Measurements from ENCODE around the gene ZNF430. TPM values are rescaled to one million over a fixed set of nuclear protein-coding genes. Genes with fewer than 3 reads are reported as not detected.
"Not testable (repeated sequence)": the region's sequence is repeated elsewhere in the genome, so short reads cannot be mapped to it uniquely, and the experiment has no call there.

Gene ZNF430
- total RNA-seq (ENCODE audit: low replicate concordance): 5.6 and 9.9 TPM in 2 replicates

DNA sequence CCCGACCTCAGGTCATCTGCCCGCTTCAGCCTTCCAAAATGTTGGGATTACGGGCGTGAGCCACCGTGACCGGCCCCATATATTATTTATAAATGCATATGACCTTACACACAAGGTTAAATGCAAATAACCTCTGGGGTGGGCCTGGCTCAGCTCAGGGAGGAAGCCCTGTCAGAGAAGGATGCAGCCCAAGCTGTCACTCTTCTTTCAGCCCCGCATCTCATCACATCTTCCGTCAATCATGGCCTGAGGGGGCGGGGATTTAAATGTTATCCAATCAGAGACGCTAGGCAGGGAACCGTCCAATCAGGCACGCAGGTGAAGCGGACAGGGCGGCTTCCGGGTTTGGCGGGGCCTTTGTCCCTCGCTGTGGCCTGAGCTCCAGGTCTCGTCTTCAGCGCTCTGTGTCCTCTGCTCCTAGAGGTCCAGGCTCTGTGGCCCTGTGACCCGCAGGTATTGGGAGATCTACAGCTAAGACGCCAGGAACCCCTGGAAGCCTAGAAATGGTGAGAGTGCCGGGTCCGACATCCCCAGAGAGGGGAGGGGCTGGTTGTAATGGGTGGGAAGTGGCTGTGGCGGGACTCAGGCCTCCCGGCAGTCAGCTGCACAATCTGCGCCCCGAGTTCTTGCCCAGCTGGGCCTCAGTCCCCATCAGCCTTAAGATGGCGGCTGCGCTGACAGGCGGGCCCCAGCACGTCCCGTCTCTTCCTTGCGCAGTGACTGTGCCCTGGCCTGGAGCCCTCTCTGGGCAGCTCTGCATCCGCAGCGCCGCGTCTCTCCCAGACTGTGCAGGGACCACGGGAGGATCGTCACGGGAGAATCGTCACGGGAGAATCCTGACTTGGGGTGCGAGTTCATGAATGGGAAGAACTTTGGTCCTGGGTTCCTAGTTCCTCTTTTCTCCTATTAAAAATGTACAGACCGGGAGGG, at the start of gene ZNF430:
ZNF430 (plus strand) TSS at position 360 of the 930 bp plus-strand sequence; CDS start at position 504, 144 bp downstream.
- peak; percentile 91 for DNase-seq (ENCODE audit: low read depth)
- TF ChIP-seq, protein P1, sequence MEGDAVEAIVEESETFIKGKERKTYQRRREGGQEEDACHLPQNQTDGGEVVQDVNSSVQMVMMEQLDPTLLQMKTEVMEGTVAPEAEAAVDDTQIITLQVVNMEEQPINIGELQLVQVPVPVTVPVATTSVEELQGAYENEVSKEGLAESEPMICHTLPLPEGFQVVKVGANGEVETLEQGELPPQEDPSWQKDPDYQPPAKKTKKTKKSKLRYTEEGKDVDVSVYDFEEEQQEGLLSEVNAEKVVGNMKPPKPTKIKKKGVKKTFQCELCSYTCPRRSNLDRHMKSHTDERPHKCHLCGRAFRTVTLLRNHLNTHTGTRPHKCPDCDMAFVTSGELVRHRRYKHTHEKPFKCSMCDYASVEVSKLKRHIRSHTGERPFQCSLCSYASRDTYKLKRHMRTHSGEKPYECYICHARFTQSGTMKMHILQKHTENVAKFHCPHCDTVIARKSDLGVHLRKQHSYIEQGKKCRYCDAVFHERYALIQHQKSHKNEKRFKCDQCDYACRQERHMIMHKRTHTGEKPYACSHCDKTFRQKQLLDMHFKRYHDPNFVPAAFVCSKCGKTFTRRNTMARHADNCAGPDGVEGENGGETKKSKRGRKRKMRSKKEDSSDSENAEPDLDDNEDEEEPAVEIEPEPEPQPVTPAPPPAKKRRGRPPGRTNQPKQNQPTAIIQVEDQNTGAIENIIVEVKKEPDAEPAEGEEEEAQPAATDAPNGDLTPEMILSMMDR (IDR thresholded peaks at IDR 0.05; ENCODE audit: insufficient read depth, low read length): no peak

DNA sequence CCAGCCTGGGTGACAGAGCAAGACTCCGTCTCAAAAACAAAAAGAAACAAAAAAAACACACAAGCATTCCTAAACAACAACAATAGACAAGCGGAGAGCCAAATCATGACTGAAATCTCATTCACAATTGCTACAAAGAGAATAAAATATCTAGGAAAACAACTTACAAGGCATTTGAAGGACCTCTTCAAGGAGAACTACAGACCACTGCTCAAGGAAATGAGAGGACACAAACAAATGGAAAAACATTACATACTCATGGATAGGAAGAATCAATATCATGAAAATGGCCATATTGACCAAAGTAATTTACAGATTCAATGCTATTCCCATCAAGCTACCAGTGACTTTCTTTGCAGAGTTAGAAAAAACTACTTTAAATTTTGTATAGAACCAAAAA, 27.7 kb upstream of the ZNF430 start:
- not testable (repeated sequence) for DNase-seq (ENCODE audit: low read depth); H3K4me3 ChIP-seq (ENCODE audit: low read depth, low read length)

More for the DNA sequence above, at the start of gene ZNF430:
- peak within 1 kb of the TSS; percentile 89 for H3K4me3 ChIP-seq (ENCODE audit: low read depth, low read length)

DNA sequence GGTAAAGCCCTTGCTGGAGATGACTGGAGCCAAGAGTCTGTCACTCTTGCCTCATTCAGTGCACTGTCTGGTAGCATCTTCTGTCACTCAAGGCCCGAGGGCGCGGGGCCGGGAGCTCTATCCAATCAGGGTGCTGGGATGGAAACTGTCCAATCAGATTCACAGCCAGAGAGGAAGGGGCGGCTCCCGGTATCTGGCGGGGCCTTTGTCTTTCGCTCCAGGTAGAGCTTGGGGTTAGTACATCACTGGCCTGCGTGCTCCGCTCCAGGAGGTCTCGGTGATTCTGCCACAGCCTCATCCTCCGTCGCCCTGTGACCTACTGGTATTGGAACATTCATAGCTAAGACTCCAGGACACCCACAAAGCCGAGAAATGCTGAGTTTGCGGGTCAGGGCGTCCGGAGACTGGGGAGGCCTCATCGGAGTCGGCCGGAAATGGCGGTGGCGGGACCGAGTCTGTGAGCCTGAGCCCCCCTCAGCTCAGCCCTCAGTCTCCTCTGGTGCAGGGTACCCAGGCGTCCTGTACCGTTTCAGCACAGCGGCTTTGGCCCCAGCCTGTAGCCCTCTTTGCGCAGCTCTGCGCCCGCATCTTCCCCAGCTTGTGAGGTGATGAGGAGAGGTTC, 20.6 kb upstream of the ZNF430 start:
- TF ChIP-seq, protein P1 (IDR thresholded peaks at IDR 0.05; ENCODE audit: insufficient read depth, low read length): no peak
- peak; percentile 66 for DNase-seq (ENCODE audit: low read depth)
- H3K4me3 ChIP-seq (ENCODE audit: low read depth, low read length): peak overlapping the region; percentile 52

DNA sequence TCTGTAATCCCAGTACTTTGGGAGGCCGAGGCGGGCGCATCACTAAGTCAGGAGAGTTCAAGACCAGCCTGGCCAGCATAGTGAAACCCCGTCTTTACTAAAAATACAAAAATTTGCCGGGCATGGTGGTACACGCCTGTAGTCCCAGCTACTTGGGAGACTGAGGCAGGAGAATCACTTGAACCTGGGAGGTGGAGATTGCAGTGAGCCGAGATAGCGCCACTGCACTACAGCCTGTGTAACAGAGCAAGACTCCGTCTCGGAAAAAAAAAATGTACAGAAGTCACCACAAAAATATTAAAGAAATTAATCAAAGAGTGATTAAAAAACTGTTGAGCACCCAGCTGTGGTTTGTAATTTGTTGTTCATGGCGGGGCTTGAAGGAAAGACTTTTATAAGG, 781 bp downstream of the ZNF430 start:
- H3K4me3 ChIP-seq (ENCODE audit: low read depth, low read length): peak overlapping the region; percentile 89
- DNase-seq (ENCODE audit: low read depth): peak; percentile 11

DNA sequence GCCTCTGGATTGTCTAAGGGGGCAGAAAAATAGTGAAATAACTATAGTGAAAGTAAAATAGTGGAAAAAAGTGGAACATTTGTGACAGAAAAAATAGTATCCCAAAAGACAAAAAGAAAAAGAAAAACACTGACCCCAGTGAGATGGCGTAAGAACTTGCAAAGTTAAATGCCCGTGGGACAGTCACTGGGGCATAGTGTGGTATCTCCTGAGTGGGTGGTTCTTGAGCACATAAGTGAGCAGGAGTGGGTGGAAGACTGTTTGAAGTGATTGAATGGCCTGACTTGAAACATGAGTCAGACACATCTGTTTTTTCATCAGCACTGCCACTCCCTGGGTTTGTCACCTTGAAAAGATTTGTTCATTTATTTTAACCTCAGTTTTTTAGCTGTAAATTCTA, 2.5 kb downstream of the ZNF430 start:
- peak; percentile 47 for DNase-seq (ENCODE audit: low read depth)
- H3K4me3 ChIP-seq (ENCODE audit: low read depth, low read length): no peak overlapping the region
- TF ChIP-seq, protein P1 (IDR thresholded peaks at IDR 0.05; ENCODE audit: insufficient read depth, low read length): no peak

DNA sequence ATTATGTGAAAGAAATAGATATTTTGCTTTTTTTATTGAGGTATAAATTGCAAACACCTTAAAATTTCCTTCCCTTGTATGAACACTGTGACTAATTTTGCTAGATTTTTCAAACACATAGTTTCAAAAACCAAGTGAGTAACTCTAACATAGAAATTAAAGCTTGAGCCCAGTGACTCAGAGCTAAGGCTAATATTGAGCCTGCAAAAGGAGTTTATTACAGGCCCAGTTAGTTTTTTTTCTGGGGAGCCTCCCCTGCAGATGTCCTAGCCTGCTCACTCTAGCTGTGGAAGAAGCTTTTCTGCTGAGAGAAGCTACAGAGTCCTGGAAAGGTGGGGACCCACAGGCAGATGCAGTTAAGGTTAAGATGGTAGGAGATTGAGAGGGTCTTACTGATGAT, 3.4 kb downstream of the ZNF430 start:
- peak; percentile 19 for DNase-seq (ENCODE audit: low read depth)
- no peak overlapping the region for H3K4me3 ChIP-seq (ENCODE audit: low read depth, low read length)
- TF ChIP-seq, protein P1 (IDR thresholded peaks at IDR 0.05; ENCODE audit: insufficient read depth, low read length): no peak

DNA sequence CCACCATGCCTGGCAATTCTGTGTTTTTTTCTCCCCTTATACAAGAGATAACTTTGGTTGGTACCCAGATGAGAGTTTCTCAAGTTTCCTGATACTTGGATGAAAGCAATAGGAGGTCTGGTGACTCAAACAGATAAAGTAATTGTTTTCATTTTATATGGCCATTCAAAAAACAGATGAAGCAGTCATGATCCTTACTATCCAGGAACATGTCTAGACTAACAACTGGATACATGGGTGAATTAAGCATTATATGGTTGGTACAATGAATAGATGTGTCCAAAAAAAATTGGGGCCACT, 8.5 kb downstream of the ZNF430 start:
- no peak for DNase-seq (ENCODE audit: low read depth)
- H3K4me3 ChIP-seq (ENCODE audit: low read depth, low read length): no peak overlapping the region
- TF ChIP-seq, protein P1 (IDR thresholded peaks at IDR 0.05; ENCODE audit: insufficient read depth, low read length): no peak

All from fibroblast of the aortic adventitia (primary cell).